Transverse colon (tissue), 4 donors: ENCODE data around the gene C11orf68.

ENCODE experiments used
- CTCF ChIP-seq, 5 experiments: fragments of 200-600 bp in 3 of 5; fragments of 450-650 bp in 2 of 5; sonication (generic) in 3 of 5; IDR thresholded peaks; 1 replicate in 2 of 5; 2 replicates in 3 of 5; pipeline ENCODE4 v1.5.1; 2016 to 2017; ENCODE audit warnings: antibody characterized with exemption in 5 of 5, inconsistent platforms in 3 of 5, mild to moderate bottlenecking in 2 of 5, moderate library complexity in 1 of 5
- POLR2AphosphoS5 ChIP-seq, 3 donors: sonication (generic); formaldehyde crosslinking; IDR thresholded peaks; one replicate each; pipeline ENCODE4 v1.6.1; 2016; ENCODE audit warnings: antibody characterized with exemption in 3 of 3

- TF ChIP-seq CTCF (IDR thresholded peaks at IDR 0.05), result no peak
- no peak for TF ChIP-seq POLR2AphosphoS5 (IDR thresholded peaks at IDR 0.05)
These were observed 1.8 kb downstream of the C11orf68 start for GRCh38 chr11:65917077-65917433.
